ENCODE measurements around the gene UBE2L5.

Gene UBE2L5

DNA sequence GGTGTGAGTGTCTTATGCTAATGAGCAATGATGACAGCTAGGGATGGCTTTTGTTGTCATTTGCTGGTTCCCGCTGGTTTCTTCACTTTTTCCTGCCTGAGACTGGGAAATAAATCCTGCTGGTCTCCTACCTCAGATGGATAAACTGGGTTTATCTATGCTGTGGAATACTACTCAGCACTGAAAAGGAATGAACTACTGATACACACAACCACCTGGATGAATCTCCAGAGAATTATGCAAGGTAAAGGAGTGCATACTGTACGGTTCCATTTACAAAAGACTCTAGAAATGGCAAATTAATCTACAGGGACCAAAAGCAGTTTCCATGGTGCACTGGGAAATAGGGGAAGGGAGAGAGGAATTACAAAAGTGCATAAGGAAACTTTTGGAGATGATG, 41.2 kb upstream of the UBE2L5 start:
- no peak for DNase-seq (ENCODE audit: extremely low spot score)
- ChIA-PET POLR2A (no interaction called here), CTCF (no interaction called here)
- no peak for TF ChIP-seq L3MBTL2 (conservative IDR thresholded peaks at IDR 0.05)
- TF ChIP-seq SUZ12 (IDR thresholded peaks at IDR 0.05), result no peak

DNA sequence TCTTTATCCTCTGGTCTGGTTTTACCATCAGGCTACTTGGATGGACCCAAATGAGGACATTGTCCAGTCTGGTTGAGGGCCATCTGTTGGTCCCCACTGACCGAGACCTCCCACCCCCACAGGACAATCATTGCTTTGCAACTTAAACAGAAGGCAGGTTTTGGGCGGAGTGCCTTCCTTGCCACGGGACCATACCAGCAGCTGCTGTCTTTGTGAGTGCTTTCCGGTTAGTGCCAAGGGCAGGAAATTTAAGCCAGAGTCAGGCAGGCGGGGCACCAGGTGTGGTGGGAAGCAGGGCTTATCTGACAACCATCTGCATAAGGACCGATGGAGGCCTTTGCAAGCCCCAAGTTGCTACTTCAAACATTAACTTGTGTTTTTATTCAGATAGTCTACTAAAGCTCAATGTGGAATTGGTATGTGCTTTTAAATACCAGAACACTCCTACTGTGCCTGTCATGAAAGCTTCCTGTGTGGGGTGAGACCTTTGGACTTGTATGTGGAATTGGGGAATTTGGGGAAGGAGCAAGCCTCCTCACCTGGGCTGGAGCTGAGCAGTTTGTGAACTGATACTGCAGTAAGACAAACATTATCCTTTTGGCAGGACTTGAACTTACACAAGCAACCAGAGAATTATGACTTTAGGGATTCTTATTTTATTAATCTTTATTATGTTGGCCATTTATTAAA, 39.3 kb upstream of the UBE2L5 start:
- TF ChIP-seq LEF1 (IDR thresholded peaks at IDR 0.05; ENCODE audit: borderline replicate concordance), result no peak
- no peak for TF ChIP-seq L3MBTL2 (conservative IDR thresholded peaks at IDR 0.05)
- no peak for TF ChIP-seq ELF4 (IDR thresholded peaks at IDR 0.05)
- no peak for TF ChIP-seq TARDBP (IDR thresholded peaks at IDR 0.05)
- TF ChIP-seq NFRKB (IDR thresholded peaks at IDR 0.05), result no peak
- TF ChIP-seq BHLHE40 (IDR thresholded peaks at IDR 0.05; ENCODE audit: borderline replicate concordance), result no peak
- no peak for TF ChIP-seq FOXM1 (IDR thresholded peaks at IDR 0.05; ENCODE audit: borderline replicate concordance)
- no peak for TF ChIP-seq CTBP1 (IDR thresholded peaks at IDR 0.05; ENCODE audit: borderline replicate concordance)
- no peak for TF ChIP-seq FOXA1 (IDR thresholded peaks at IDR 0.05)
- TF ChIP-seq ARNT (IDR thresholded peaks at IDR 0.05), result no peak
- TF ChIP-seq FOXK2 (IDR thresholded peaks at IDR 0.05), result no peak
- no peak for TF ChIP-seq SUZ12 (IDR thresholded peaks at IDR 0.05)
- CTCF ChIA-PET, result interaction anchor here (0.7 kb wide), 2 partner anchors 16 to 20 kb away, joined by 3 read pairs; no protein-coding TSS in a partner anchor
- no peak for DNase-seq (ENCODE audit: extremely low spot score)
- POLR2A ChIA-PET, result interaction anchor here (1.3 kb wide), 1 partner anchor 12 kb away, joined by 4 read pairs; no protein-coding TSS in a partner anchor

- DNase-seq (ENCODE audit: extremely low spot score), result no peak
- ChIA-PET POLR2A (no interaction called here), CTCF (no interaction called here)
- TF ChIP-seq ZNF384 (IDR thresholded peaks at IDR 0.05), result no peak
Observed at GRCh38 chr13:30388406-30389283, 33.6 kb upstream of the UBE2L5 start.

GRCh38 chr13:30391956-30392680, 30.2 kb upstream of the UBE2L5 start:
- ChIA-PET POLR2A (no interaction called here), CTCF (no interaction called here)
- no peak for DNase-seq (ENCODE audit: extremely low spot score)
- TF ChIP-seq L3MBTL2 (conservative IDR thresholded peaks at IDR 0.05) (no peak), TARDBP (IDR thresholded peaks at IDR 0.05) (no peak), LEF1 (IDR thresholded peaks at IDR 0.05; ENCODE audit: borderline replicate concordance) (no peak), CTBP1 (IDR thresholded peaks at IDR 0.05; ENCODE audit: borderline replicate concordance) (no peak), NFRKB (IDR thresholded peaks at IDR 0.05) (no peak), FOXK2 (IDR thresholded peaks at IDR 0.05) (no peak)

GRCh38 chr13:30392681-30393045, 29.6 kb upstream of the UBE2L5 start:
- CTCF ChIA-PET, result no interaction called here
- TF ChIP-seq BHLHE40 (IDR thresholded peaks at IDR 0.05; ENCODE audit: borderline replicate concordance), result no peak
- no peak for DNase-seq (ENCODE audit: extremely low spot score)
- POLR2A ChIA-PET, result no interaction called here

- no peak for DNase-seq (ENCODE audit: extremely low spot score)
- TF ChIP-seq FOXA1 (IDR thresholded peaks at IDR 0.05), result no peak
- TF ChIP-seq L3MBTL2 (conservative IDR thresholded peaks at IDR 0.05), result no peak
- TF ChIP-seq SUZ12 (IDR thresholded peaks at IDR 0.05), result no peak
- no peak for TF ChIP-seq CTBP1 (IDR thresholded peaks at IDR 0.05; ENCODE audit: borderline replicate concordance)
- TF ChIP-seq PKNOX1 (IDR thresholded peaks at IDR 0.05), result no peak
- no peak for TF ChIP-seq SP1 (IDR thresholded peaks at IDR 0.05)
- no peak for TF ChIP-seq BHLHE40 (IDR thresholded peaks at IDR 0.05; ENCODE audit: borderline replicate concordance)
- no peak for TF ChIP-seq ARNT (IDR thresholded peaks at IDR 0.05)
- TF ChIP-seq NFRKB (IDR thresholded peaks at IDR 0.05), result no peak
- no peak for TF ChIP-seq FOXK2 (IDR thresholded peaks at IDR 0.05)
- TF ChIP-seq FOXM1 (IDR thresholded peaks at IDR 0.05; ENCODE audit: borderline replicate concordance), result no peak
- no peak for TF ChIP-seq HDGF (IDR thresholded peaks at IDR 0.05; ENCODE audit: borderline replicate concordance)
- TF ChIP-seq LEF1 (IDR thresholded peaks at IDR 0.05; ENCODE audit: borderline replicate concordance), result no peak
- ChIA-PET POLR2A (interaction anchor here (1.0 to 1.8 kb wide), 6 partner anchors 9 to 173 kb away, joined by 3 to 8 read pairs (median 4); no protein-coding TSS in a partner anchor), CTCF (interaction anchor here (0.7 kb wide), 1 partner anchor 8 kb away, joined by 6 read pairs; no protein-coding TSS in a partner anchor)
Observed at GRCh38 chr13:30394751-30395191, 27.5 kb upstream of the UBE2L5 start.

Data from HEK293T (cell line).